OCI-LY3 (cell line): ENCODE measurements around the gene PHF20.

Source experiments
- H2AFZ ChIP-seq: fragments of 200-600, 300-600 bp; shearing (Covaris generic); 2 replicates; pipeline ENCODE4 v1.6.0; 2014; ENCODE audit warnings: antibody characterized with exemption, low read depth, low read length
- H3K27ac ChIP-seq: fragments of 200-600, 300-600 bp; sonication (generic); 2 replicates; pipeline ENCODE4 v1.5.1; 2014; ENCODE audit warnings: mild to moderate bottlenecking, low read length, moderate library complexity, mixed read lengths
- H3K27me3 ChIP-seq: fragments of 200-600, 300-600 bp; sonication (generic); 2 replicates; pipeline ENCODE4 v1.6.1; 2014; ENCODE audit warnings: low read depth, low read length, mixed read lengths
- H3K36me3 ChIP-seq: fragments of 200-600, 300-600 bp; sonication (generic); replicated peaks from 2 replicates; pipeline ENCODE3; 2014; ENCODE audit warnings: low read depth, low read length, mixed read lengths
- H3K4me1 ChIP-seq: fragments of 300-600, 200-600 bp; sonication (generic); 2 replicates; pipeline ENCODE4 v1.6.1; 2014; ENCODE audit warnings: low read length, mixed read lengths
- H3K4me2 ChIP-seq: fragments of 200-600, 300-600 bp; sonication (generic); 2 replicates; pipeline ENCODE4 v1.6.1; 2014; ENCODE audit warnings: low read length, mixed read lengths
- H3K4me3 ChIP-seq: fragments of 300-600, 200-600 bp; sonication (generic); 2 replicates; pipeline ENCODE4 v1.5.1; 2014; ENCODE audit warnings: antibody characterized with exemption, mild to moderate bottlenecking, low read length, moderate library complexity
- H3K79me2 ChIP-seq: fragments of 300-600, 200-600 bp; shearing (Covaris generic); 2 replicates; pipeline ENCODE4 v1.6.1; 2014; ENCODE audit warnings: mild to moderate bottlenecking, low read length, mixed read lengths
- H3K9ac ChIP-seq: fragments of 300-600, 200-600 bp; shearing (Covaris generic); 2 replicates; pipeline ENCODE4 v1.6.0; 2014; ENCODE audit warnings: mild to moderate bottlenecking, low read length, moderate library complexity
- H3K9me3 ChIP-seq: fragments of 200-600, 300-600 bp; shearing (Covaris generic); 2 replicates; pipeline ENCODE4 v1.6.1; 2014; ENCODE audit warnings: low read length, mixed read lengths; ENCODE audit not compliant: insufficient read depth
- H4K20me1 ChIP-seq: fragments of 200-600, 300-600 bp; sonication (generic); 2 replicates; pipeline ENCODE4 v1.6.1; 2016; ENCODE audit warnings: low read length, mixed read lengths; ENCODE audit not compliant: insufficient read depth
- EZH2phosphoT487 ChIP-seq: fragments of 200-600 bp; shearing (Covaris generic); IDR thresholded peaks from 2 replicates; pipeline ENCODE4 v1.6.1; 2018; ENCODE audit warnings: antibody characterized with exemption, mixed run types, low read depth
- TF ChIP-seq, protein P1 (sequence below): fragments of 200-600, 300-600 bp; sonication (generic); IDR thresholded peaks from 2 replicates; pipeline ENCODE4 v1.5.1; 2014; ENCODE audit warnings: antibody characterized with exemption, low read length, low read depth

PHF20 gene

DNA sequence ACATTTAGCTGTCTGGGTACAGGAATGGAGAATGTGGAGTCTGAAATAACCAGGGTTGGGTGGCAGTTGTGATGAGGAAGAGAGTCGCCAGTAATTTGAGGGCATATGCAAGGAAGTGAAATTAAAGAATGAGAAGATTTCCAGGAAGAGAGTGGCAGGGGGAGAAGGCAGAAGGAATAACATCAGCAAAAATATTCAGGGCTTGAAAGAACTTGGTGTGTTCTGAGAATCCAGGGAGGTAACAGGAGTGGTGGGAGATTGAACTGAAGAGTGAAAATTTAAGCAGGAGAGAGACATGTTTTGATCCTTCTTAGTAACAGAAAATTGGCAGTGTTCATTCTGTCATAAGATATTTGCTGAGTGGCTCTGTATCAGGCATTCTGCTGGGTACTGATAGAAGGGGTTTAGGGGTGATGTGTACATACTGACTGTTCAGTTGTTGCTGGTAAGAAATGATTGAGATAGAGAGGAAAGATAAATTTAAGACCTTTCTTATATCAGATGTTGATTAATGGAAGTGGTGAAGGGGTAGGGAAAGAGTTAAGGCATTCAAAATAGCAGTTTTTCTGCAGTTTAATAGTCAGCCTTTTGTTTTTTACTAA, 54.7 kb downstream of the PHF20 start:
- H2AFZ ChIP-seq = no peak overlapping the region
- no peaks in the 10 kb centered on the region; the same call in 1 of the 2 replicates for H3K79me2 ChIP-seq
- no peaks in the 10 kb centered on the region for H3K9me3 ChIP-seq
- no peak for TF ChIP-seq EZH2phosphoT487
- TF ChIP-seq, protein P1, sequence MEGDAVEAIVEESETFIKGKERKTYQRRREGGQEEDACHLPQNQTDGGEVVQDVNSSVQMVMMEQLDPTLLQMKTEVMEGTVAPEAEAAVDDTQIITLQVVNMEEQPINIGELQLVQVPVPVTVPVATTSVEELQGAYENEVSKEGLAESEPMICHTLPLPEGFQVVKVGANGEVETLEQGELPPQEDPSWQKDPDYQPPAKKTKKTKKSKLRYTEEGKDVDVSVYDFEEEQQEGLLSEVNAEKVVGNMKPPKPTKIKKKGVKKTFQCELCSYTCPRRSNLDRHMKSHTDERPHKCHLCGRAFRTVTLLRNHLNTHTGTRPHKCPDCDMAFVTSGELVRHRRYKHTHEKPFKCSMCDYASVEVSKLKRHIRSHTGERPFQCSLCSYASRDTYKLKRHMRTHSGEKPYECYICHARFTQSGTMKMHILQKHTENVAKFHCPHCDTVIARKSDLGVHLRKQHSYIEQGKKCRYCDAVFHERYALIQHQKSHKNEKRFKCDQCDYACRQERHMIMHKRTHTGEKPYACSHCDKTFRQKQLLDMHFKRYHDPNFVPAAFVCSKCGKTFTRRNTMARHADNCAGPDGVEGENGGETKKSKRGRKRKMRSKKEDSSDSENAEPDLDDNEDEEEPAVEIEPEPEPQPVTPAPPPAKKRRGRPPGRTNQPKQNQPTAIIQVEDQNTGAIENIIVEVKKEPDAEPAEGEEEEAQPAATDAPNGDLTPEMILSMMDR = no peak
- H4K20me1 ChIP-seq = 0 out of 2 replicates have a peak, but pooled peaks cover 5% of the 10 kb centered on the region
- no peaks in the 10 kb centered on the region for H3K27me3 ChIP-seq
- no peaks in the 10 kb centered on the region for H3K4me1 ChIP-seq
- H3K4me3 ChIP-seq = no peak overlapping the region
- H3K4me2 ChIP-seq = no peak overlapping the region
- H3K9ac ChIP-seq = no peak overlapping the region
- peaks cover 23% of the 10 kb centered on the region for H3K36me3 ChIP-seq
- no peak overlapping the region for H3K27ac ChIP-seq

DNA sequence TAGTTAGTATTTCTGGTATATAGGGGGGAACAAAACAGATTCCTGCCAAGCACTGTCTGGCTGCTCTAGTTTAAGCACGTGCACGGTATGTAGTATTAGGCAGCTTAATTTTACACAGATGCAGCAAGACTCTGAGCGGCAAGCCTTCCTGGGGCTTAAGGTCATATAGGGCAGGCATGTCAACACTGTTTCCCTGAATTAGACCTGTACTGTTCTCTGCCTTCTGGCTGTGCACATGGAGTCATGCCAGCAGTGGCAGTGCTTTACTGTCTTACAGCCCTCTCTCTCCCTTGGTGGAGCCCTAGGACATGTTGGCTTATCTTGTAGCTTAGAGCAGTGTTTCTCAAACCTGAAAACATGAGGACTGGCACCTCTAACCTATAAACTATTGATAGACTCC, 56.6 kb downstream of the PHF20 start:
- H3K27ac ChIP-seq = no peak overlapping the region
- H3K36me3 ChIP-seq = peaks cover 26% of the 10 kb centered on the region

DNA sequence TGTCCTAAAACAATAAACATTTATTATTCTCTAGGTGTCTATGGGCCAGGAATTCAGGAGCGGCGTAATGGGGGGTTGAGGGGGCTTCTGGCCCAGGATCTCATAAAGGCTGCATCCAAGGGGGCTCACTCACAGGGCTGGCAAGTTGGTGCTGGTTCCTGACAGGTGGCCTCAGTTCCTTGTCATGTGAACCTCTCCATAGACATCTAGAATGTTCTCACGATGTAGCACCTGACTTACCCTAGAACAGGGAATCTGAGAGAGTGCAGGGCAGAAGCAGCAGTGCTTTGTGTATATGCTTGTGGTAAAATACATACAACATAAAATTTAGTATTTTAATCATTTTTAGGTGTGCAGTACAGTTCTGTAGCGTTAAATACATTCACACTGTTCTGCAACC, 57.1 kb downstream of the PHF20 start:
- no peak overlapping the region for H3K4me3 ChIP-seq
- no peaks in the 10 kb centered on the region for H3K9me3 ChIP-seq
- H2AFZ ChIP-seq = no peak overlapping the region
- H3K27me3 ChIP-seq = no peaks in the 10 kb centered on the region
- no peaks in the 10 kb centered on the region for H3K4me1 ChIP-seq
- H3K4me2 ChIP-seq = no peak overlapping the region
- H4K20me1 ChIP-seq = 0 out of 2 replicates have a peak, but pooled peaks cover 5% of the 10 kb centered on the region
- H3K9ac ChIP-seq = no peak overlapping the region
- H3K79me2 ChIP-seq = no peaks in the 10 kb centered on the region; the same call in 1 of the 2 replicates
- H3K27ac ChIP-seq = no peak overlapping the region
- no peak for TF ChIP-seq EZH2phosphoT487
- TF ChIP-seq, protein P1 = no peak
- H3K36me3 ChIP-seq = peaks cover 22% of the 10 kb centered on the region

More for the DNA sequence above, 56.6 kb downstream of the PHF20 start:
- no peaks in the 10 kb centered on the region for H3K9me3 ChIP-seq
- no peaks in the 10 kb centered on the region; the same call in 1 of the 2 replicates for H3K79me2 ChIP-seq
- H3K4me1 ChIP-seq = no peaks in the 10 kb centered on the region
- H3K27me3 ChIP-seq = no peaks in the 10 kb centered on the region
- TF ChIP-seq, protein P1 = no peak
- no peak for TF ChIP-seq EZH2phosphoT487
- H3K9ac ChIP-seq = no peak overlapping the region
- H2AFZ ChIP-seq = no peak overlapping the region
- H3K4me3 ChIP-seq = no peak overlapping the region
- H4K20me1 ChIP-seq = 0 out of 2 replicates have a peak, but pooled peaks cover 5% of the 10 kb centered on the region
- no peak overlapping the region for H3K4me2 ChIP-seq

DNA sequence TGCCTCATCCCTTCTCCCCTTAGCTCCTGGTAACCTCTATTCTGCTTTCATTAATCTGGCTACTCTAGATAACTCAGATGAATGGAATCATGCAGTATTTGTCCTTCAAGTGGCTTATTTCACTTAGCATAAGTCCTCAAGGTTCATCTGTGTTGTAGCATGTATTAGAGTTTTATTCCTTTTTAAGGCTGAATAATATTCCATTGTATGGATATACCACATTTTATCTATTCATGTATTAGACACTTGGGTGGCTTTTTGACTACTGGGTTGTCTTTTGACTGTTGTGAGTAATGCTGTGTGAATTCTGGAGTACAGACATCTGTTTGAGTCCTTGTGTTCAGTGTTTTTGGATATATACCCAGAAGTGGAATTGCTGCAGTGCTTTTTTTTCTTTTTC, 58.4 kb downstream of the PHF20 start:
- H3K36me3 ChIP-seq = peaks cover 15% of the 10 kb centered on the region

More for the DNA sequence above, 58.4 kb downstream of the PHF20 start:
- H4K20me1 ChIP-seq = 0 out of 2 replicates have a peak, but pooled peaks cover 5% of the 10 kb centered on the region
- TF ChIP-seq, protein P1 = no peak
- TF ChIP-seq EZH2phosphoT487 = no peak
- H3K4me3 ChIP-seq = no peak overlapping the region
- no peaks in the 10 kb centered on the region for H3K4me1 ChIP-seq
- no peak overlapping the region for H2AFZ ChIP-seq
- H3K9me3 ChIP-seq = no peaks in the 10 kb centered on the region
- H3K4me2 ChIP-seq = no peak overlapping the region
- H3K79me2 ChIP-seq = no peaks in the 10 kb centered on the region; the same call in 1 of the 2 replicates
- no peak overlapping the region for H3K27ac ChIP-seq
- no peak overlapping the region for H3K9ac ChIP-seq
- no peaks in the 10 kb centered on the region for H3K27me3 ChIP-seq
